MM.1S (cell line): ENCODE results near the gene STON2.

Experiments used
- DNase-seq: peaks from one replicate; pipeline ENCODE4 v3.0.0-alpha.2; 2015
- H2AFZ ChIP-seq: fragments of 300-600 bp; sonication (generic); 2 replicates; pipeline ENCODE4 v1.6.0; 2016; ENCODE audit warnings: antibody characterized with exemption, low read length
- H3F3A ChIP-seq: fragments of 300-600 bp; sonication (generic); 2 replicates; pipeline ENCODE4 v1.6.1; 2016; ENCODE audit warnings: mild to moderate bottlenecking, antibody characterized with exemption, low read length, moderate library complexity, mixed read lengths; ENCODE audit not compliant: insufficient read depth
- H3K27ac ChIP-seq: fragments of 300-600 bp; sonication (generic); 2 replicates; pipeline ENCODE4 v1.5.1; 2016; ENCODE audit warnings: mild to moderate bottlenecking, low read length
- H3K27me3 ChIP-seq: fragments of 300-600 bp; sonication (generic); replicated peaks from 2 replicates; pipeline ENCODE4 v1.6.0; 2016; ENCODE audit warnings: low read length; ENCODE audit not compliant: insufficient read depth
- H3K36me3 ChIP-seq: fragments of 300-600 bp; sonication (generic); replicated peaks from 2 replicates; pipeline ENCODE4 v1.6.1; 2016; ENCODE audit warnings: mild to moderate bottlenecking, low read length, mixed read lengths; ENCODE audit not compliant: insufficient read depth
- H3K4me1 ChIP-seq: fragments of 300-600 bp; sonication (generic); 2 replicates; pipeline ENCODE4 v1.6.1; 2016; ENCODE audit warnings: low read length, mixed read lengths
- H3K4me2 ChIP-seq: fragments of 300-600 bp; sonication (generic); 2 replicates; pipeline ENCODE4 v1.6.0; 2016; ENCODE audit warnings: low read depth, low read length
- H3K4me3 ChIP-seq: fragments of 300-600 bp; sonication (generic); 2 replicates; pipeline ENCODE4 v1.5.1; 2016; ENCODE audit warnings: low read length, mixed read lengths
- H3K79me2 ChIP-seq: fragments of 300-600 bp; sonication (generic); 2 replicates; pipeline ENCODE4 v1.6.1; 2016; ENCODE audit warnings: mixed run types, low read length, mixed read lengths
- H3K9ac ChIP-seq: fragments of 300-600 bp; sonication (generic); 2 replicates; pipeline ENCODE4 v1.6.1; 2016; ENCODE audit warnings: low read length, mixed read lengths
- H3K9me2 ChIP-seq: fragments of 300-600 bp; sonication (generic); replicated peaks from 2 replicates; pipeline ENCODE4 v1.6.1; 2016; ENCODE audit warnings: mild to moderate bottlenecking, low read length, mixed read lengths; ENCODE audit not compliant: insufficient read depth
- H3K9me3 ChIP-seq: fragments of 300-600 bp; sonication (generic); replicated peaks from 2 replicates; pipeline ENCODE4 v1.6.1; 2016; ENCODE audit warnings: mild to moderate bottlenecking, low read length, mixed read lengths; ENCODE audit not compliant: insufficient read depth
- H4K20me1 ChIP-seq: fragments of 300-600 bp; sonication (generic); 2 replicates; pipeline ENCODE4 v1.6.1; 2016; ENCODE audit warnings: mild to moderate bottlenecking, low read length, moderate library complexity, mixed read lengths; ENCODE audit not compliant: insufficient read depth
- EZH2 ChIP-seq: fragments of 300-600 bp; sonication (generic); optimal IDR thresholded peaks from 2 replicates; pipeline ENCODE3; 2017; ENCODE audit warnings: low read depth, mild to moderate bottlenecking, antibody characterized with exemption, low read length, mixed read lengths
- EZH2phosphoT487 ChIP-seq: fragments of 300-600 bp; sonication (generic); IDR thresholded peaks from 2 replicates; pipeline ENCODE4 v1.6.1; 2018; ENCODE audit warnings: antibody characterized with exemption, low read length
- TF ChIP-seq, protein P1 (sequence below): fragments of 300-600 bp; sonication (generic); IDR thresholded peaks from 2 replicates; pipeline ENCODE4 v1.5.1; 2016; ENCODE audit warnings: antibody characterized with exemption, low read length, mixed read lengths

STON2 gene

DNA sequence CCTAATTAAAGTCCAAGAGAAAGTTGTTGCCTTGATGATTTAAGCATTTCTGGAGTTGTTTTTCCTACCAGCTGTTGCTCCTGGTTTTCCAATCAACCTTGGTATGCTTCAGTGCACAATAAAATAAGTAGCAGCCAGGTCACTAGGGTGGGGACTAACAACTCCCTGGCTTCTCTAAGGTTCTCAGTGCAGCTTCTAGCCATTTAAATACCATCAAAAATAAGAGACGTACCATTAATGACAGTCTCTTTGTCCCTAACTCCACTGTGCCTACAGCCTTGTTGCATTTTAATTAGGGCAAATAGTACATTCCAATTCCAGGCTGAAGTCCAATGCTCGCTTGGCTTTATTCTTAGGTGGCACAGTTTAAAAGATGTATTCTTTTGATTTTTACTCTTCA, 11.8 kb downstream of the STON2 start:
- no peaks in the 10 kb centered on the region for H3K36me3 ChIP-seq

DNA sequence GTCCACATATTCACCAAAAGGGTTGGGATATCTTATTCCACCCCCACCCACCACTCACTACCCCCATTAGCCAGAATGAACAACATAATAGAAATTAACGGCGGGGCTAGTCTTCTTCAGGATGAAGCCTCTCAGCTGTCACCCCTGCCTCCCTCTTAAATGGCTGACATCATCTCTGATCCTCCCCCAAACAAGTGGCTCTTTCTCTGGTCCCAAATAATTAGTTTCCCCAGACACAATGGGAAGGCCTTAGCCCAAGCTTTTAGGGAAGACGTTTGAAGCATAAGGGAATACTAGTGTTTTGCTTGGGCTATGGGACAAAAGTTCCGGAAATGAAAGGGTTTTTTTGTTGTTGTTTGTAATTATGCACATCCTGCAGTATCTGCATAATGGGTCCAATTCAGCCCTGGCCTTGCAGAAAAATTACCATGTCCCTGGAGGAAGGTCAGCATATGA, 13.8 kb downstream of the STON2 start:
- no peaks in the 10 kb centered on the region for H3K9me2 ChIP-seq

More for the DNA sequence above, 11.8 kb downstream of the STON2 start:
- TF ChIP-seq EZH2phosphoT487 = no peak
- TF ChIP-seq, protein P1, sequence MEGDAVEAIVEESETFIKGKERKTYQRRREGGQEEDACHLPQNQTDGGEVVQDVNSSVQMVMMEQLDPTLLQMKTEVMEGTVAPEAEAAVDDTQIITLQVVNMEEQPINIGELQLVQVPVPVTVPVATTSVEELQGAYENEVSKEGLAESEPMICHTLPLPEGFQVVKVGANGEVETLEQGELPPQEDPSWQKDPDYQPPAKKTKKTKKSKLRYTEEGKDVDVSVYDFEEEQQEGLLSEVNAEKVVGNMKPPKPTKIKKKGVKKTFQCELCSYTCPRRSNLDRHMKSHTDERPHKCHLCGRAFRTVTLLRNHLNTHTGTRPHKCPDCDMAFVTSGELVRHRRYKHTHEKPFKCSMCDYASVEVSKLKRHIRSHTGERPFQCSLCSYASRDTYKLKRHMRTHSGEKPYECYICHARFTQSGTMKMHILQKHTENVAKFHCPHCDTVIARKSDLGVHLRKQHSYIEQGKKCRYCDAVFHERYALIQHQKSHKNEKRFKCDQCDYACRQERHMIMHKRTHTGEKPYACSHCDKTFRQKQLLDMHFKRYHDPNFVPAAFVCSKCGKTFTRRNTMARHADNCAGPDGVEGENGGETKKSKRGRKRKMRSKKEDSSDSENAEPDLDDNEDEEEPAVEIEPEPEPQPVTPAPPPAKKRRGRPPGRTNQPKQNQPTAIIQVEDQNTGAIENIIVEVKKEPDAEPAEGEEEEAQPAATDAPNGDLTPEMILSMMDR = no peak
- TF ChIP-seq EZH2 = no peak
- no peaks in the 10 kb centered on the region for H3K27me3 ChIP-seq
- H3K4me3 ChIP-seq = no peak overlapping the region
- no peak overlapping the region for H3K9ac ChIP-seq
- DNase-seq = no peak
- H4K20me1 ChIP-seq = no peaks in the 10 kb centered on the region
- H3K27ac ChIP-seq = no peak overlapping the region
- no peaks in the 10 kb centered on the region for H3K9me2 ChIP-seq
- H3K4me2 ChIP-seq = no peak overlapping the region
- H2AFZ ChIP-seq = no peak overlapping the region
- peaks cover 21% of the 10 kb centered on the region for H3F3A ChIP-seq
- H3K9me3 ChIP-seq = no peaks in the 10 kb centered on the region
- no peaks in the 10 kb centered on the region for H3K79me2 ChIP-seq
- H3K4me1 ChIP-seq = peaks cover 23% of the 10 kb centered on the region

GRCh38 chr14:81385886-81386285, 14.2 kb downstream of the STON2 start:
- Histone ChIP-seq H3K27ac (no peak overlapping the region), H3F3A (peaks cover 7% of the 10 kb centered on the region; the same call in 1 of the 2 replicates), H3K36me3 (no peaks in the 10 kb centered on the region), H4K20me1 (no peaks in the 10 kb centered on the region), H3K9ac (no peak overlapping the region), H3K9me2 (no peaks in the 10 kb centered on the region), H3K4me3 (no peak overlapping the region), H2AFZ (no peak overlapping the region), H3K27me3 (no peaks in the 10 kb centered on the region), H3K79me2 (no peaks in the 10 kb centered on the region), H3K4me2 (no peak overlapping the region), H3K9me3 (no peaks in the 10 kb centered on the region), H3K4me1 (peaks cover 12% of the 10 kb centered on the region)
- TF ChIP-seq, protein P1 = no peak
- TF ChIP-seq EZH2 (no peak), EZH2phosphoT487 (no peak)
- DNase-seq = no peak

More for the DNA sequence above, 13.8 kb downstream of the STON2 start:
- Histone ChIP-seq H3K4me2 (no peak overlapping the region), H4K20me1 (no peaks in the 10 kb centered on the region), H2AFZ (no peak overlapping the region), H3K9me3 (no peaks in the 10 kb centered on the region), H3K79me2 (no peaks in the 10 kb centered on the region), H3K27ac (no peak overlapping the region), H3K27me3 (no peaks in the 10 kb centered on the region), H3K4me1 (peaks cover 16% of the 10 kb centered on the region), H3K9ac (no peak overlapping the region), H3K36me3 (no peaks in the 10 kb centered on the region), H3K4me3 (no peak overlapping the region), H3F3A (peaks cover 11% of the 10 kb centered on the region)
- no peak for DNase-seq
- TF ChIP-seq EZH2phosphoT487 (no peak), EZH2 (no peak)
- TF ChIP-seq, protein P1 = no peak
